SK-N-SH (cell line): Measurements from ENCODE around the gene AKT2. TPM values are rescaled to one million over a fixed set of nuclear protein-coding genes. Genes with fewer than 3 reads are reported as not detected.

Experiments used
- CTCF ChIA-PET: fragments of 300-600, 350-600 bp; formaldehyde crosslinking; extraction: SDS; loops from one replicate; lab custom pipeline; 2021; lab: Yijun Ruan, JAX
- POLR2A ChIA-PET: fragments of 350-600 bp; sonication (Branson Sonifier 250); formaldehyde crosslinking; extraction: SDS; loops from one replicate; lab custom pipeline; 2020; ENCODE audit warnings: antibody characterized with exemption, inconsistent platforms; lab: Yijun Ruan, JAX
- DNase-seq: peaks from one replicate; pipeline ENCODE4 v3.0.0; 2012
- H2AFZ ChIP-seq: fragments of 200-600 bp; sonication (generic); 2 replicates; pipeline ENCODE4 v1.8.1; 2016; ENCODE audit warnings: antibody characterized with exemption, mild to moderate bottlenecking, low read depth
- H3F3A ChIP-seq: fragments of 200-600 bp; sonication (generic); replicated peaks from 2 replicates; pipeline ENCODE3; 2016; ENCODE audit warnings: antibody characterized with exemption, mild to moderate bottlenecking; ENCODE audit not compliant: insufficient read depth
- H3K27ac ChIP-seq, 2 experiments: fragments of 200-500 bp in 1 of 2; fragments of 200-600 bp in 1 of 2; sonication (Bioruptor generic) in 1 of 2; sonication (generic), shearing (Covaris generic) in 1 of 2; 2 replicates each; pipeline versions ENCODE4 v1.5.1 to v1.6.1; 2014 to 2016; ENCODE audit warnings: low read depth in 2 of 2, inconsistent platforms in 1 of 2, low read length in 1 of 2, mild to moderate bottlenecking in 1 of 2, mixed read lengths in 1 of 2
- H3K27me3 ChIP-seq: fragments of 200-600 bp; sonication (generic), shearing (Covaris generic); 2 replicates; pipeline ENCODE4 v1.6.1; 2016; ENCODE audit warnings: mixed run types; ENCODE audit not compliant: insufficient read depth
- H3K36me3 ChIP-seq, 2 experiments: fragments of 200-500 bp in 1 of 2; fragments of 200-600 bp in 1 of 2; sonication (Bioruptor generic) in 1 of 2; sonication (generic) in 1 of 2; replicated peaks in 1 of 2; 2 replicates each; pipeline versions ENCODE3 to v1.5.1; 2014 to 2016; ENCODE audit warnings: low read length in 1 of 2, mild to moderate bottlenecking in 1 of 2; ENCODE audit not compliant: insufficient read depth in 2 of 2, control insufficient read depth in 1 of 2
- H3K4me1 ChIP-seq, 2 experiments: fragments of 200-500 bp in 1 of 2; fragments of 200-600 bp in 1 of 2; sonication (Bioruptor generic) in 1 of 2; sonication (generic), shearing (Covaris generic) in 1 of 2; 2 replicates each; pipeline versions ENCODE4 v1.5.1 to v1.6.1; 2014 to 2016; ENCODE audit warnings: low read depth in 1 of 2, low read length in 1 of 2, mixed run types in 1 of 2; ENCODE audit not compliant: insufficient read depth in 2 of 2, control insufficient read depth in 1 of 2
- H3K4me2 ChIP-seq: fragments of 200-600 bp; sonication (generic), shearing (Covaris generic); 2 replicates; pipeline ENCODE4 v1.6.1; 2017; ENCODE audit warnings: mixed run types
- H3K4me3 ChIP-seq, 2 experiments: fragments of 200-500 bp in 1 of 2; fragments of 200-600 bp in 1 of 2; sonication (Bioruptor generic) in 1 of 2; sonication (generic), shearing (Covaris generic) in 1 of 2; 2 replicates each; pipeline versions ENCODE4 v1.5.1 to v1.8.1; 2014 to 2016; ENCODE audit warnings: low read depth in 2 of 2, inconsistent platforms in 1 of 2, low read length in 1 of 2, mild to moderate bottlenecking in 1 of 2, mixed read lengths in 1 of 2, moderate library complexity in 1 of 2
- H3K79me2 ChIP-seq: fragments of 200-600 bp; sonication (generic); 2 replicates; pipeline ENCODE4 v1.8.1; 2017; ENCODE audit warnings: mild to moderate bottlenecking; ENCODE audit not compliant: insufficient read depth
- H3K9ac ChIP-seq: fragments of 200-600 bp; sonication (generic); 2 replicates; pipeline ENCODE4 v1.6.1; 2017; ENCODE audit warnings: mixed run types
- H3K9me2 ChIP-seq: fragments of 200-600 bp; sonication (generic); 2 replicates; pipeline ENCODE4 v1.6.1; 2017; ENCODE audit warnings: mixed run types
- H3K9me3 ChIP-seq: fragments of 200-600 bp; sonication (generic); 2 replicates; pipeline ENCODE4 v1.6.1; 2017; ENCODE audit warnings: mixed run types, mild to moderate bottlenecking, moderate library complexity
- H4K20me1 ChIP-seq: fragments of 200-600 bp; sonication (generic); 2 replicates; pipeline ENCODE4 v1.6.1; 2017; ENCODE audit warnings: mild to moderate bottlenecking, mixed run types; ENCODE audit not compliant: insufficient read depth
- CHD2 ChIP-seq: fragments of 150-350 bp; IDR thresholded peaks from 2 replicates; pipeline ENCODE4 v1.6.1; 2018; ENCODE audit warnings: low read length; ENCODE audit not compliant: partially characterized antibody
- ELF1 ChIP-seq: IDR thresholded peaks from 2 replicates; pipeline ENCODE4 v1.4.0; 2012
- EP300 ChIP-seq, 2 experiments: IDR thresholded peaks; 2 replicates each; pipeline versions ENCODE4 v1.4.0 to v1.6.1; 2012; ENCODE audit warnings: borderline replicate concordance in 1 of 2, low read depth in 1 of 2, low read length in 1 of 2
- EZH2phosphoT487 ChIP-seq: fragments of 200-600 bp; sonication (generic); IDR thresholded peaks from 2 replicates; pipeline ENCODE4 v1.6.1; 2017; ENCODE audit warnings: low read depth, mixed run types, mild to moderate bottlenecking, antibody characterized with exemption, moderate library complexity, borderline replicate concordance
- FOSL2 ChIP-seq: IDR thresholded peaks from 2 replicates; pipeline ENCODE4 v1.4.0; 2012; ENCODE audit warnings: low read depth, mild to moderate bottlenecking, moderate library complexity, borderline replicate concordance
- FOXJ3 ChIP-seq: sonication (generic); formaldehyde crosslinking; IDR thresholded peaks from 2 replicates; pipeline ENCODE4 v1.5.1; 2020; ENCODE audit warnings: mild to moderate bottlenecking, missing genetic modification reagents
- FOXM1 ChIP-seq: IDR thresholded peaks from 2 replicates; pipeline ENCODE4 v1.4.0; 2012; ENCODE audit warnings: low read depth, mild to moderate bottlenecking
- GABPA ChIP-seq: IDR thresholded peaks from 2 replicates; pipeline ENCODE4 v1.4.0; 2012; ENCODE audit warnings: low read depth, mild to moderate bottlenecking
- GATA2 ChIP-seq: sonication (generic); formaldehyde crosslinking; IDR thresholded peaks from 2 replicates; pipeline ENCODE4 v1.5.0; 2020; ENCODE audit warnings: mild to moderate bottlenecking, missing genetic modification reagents
- IRF3 ChIP-seq: fragments of 150-350 bp; IDR thresholded peaks from 2 replicates; pipeline ENCODE4 v1.6.1; 2016; ENCODE audit warnings: mild to moderate bottlenecking, low read depth, low read length
- JUND ChIP-seq: IDR thresholded peaks from 2 replicates; pipeline ENCODE4 v1.4.0; 2012
- MAX ChIP-seq: IDR thresholded peaks from 2 replicates; pipeline ENCODE4 v1.4.0; 2012; ENCODE audit warnings: low read depth
- MEF2A ChIP-seq: IDR thresholded peaks from 2 replicates; pipeline ENCODE4 v1.4.0; 2012; ENCODE audit warnings: low read depth, borderline replicate concordance
- MXI1 ChIP-seq: IDR thresholded peaks from 2 replicates; pipeline ENCODE4 v1.6.1; 2012; ENCODE audit warnings: mild to moderate bottlenecking, low read depth, low read length, improper control_type of control experiment
- NRF1 ChIP-seq: IDR thresholded peaks from 2 replicates; pipeline ENCODE4 v1.6.1; 2012; ENCODE audit warnings: low read depth, mild to moderate bottlenecking, low read length
- PBX3 ChIP-seq: IDR thresholded peaks from 2 replicates; pipeline ENCODE4; 2012
- POLR2AphosphoS5 ChIP-seq: IDR thresholded peaks from 2 replicates; pipeline ENCODE4 v1.6.1; 2012; ENCODE audit warnings: low read depth, low read length
- RAD21 ChIP-seq: IDR thresholded peaks from 2 replicates; pipeline ENCODE4 v1.6.1; 2012; ENCODE audit warnings: mild to moderate bottlenecking, low read length
- RCOR1 ChIP-seq: fragments of 150-350 bp; IDR thresholded peaks from 2 replicates; pipeline ENCODE4 v1.6.1; 2017; ENCODE audit warnings: antibody characterized with exemption, low read length
- SIN3A ChIP-seq: IDR thresholded peaks from 2 replicates; pipeline ENCODE4 v1.6.1; 2012; ENCODE audit warnings: low read depth, mild to moderate bottlenecking, low read length, moderate library complexity, borderline replicate concordance
- SMC3 ChIP-seq: IDR thresholded peaks from 2 replicates; pipeline ENCODE4 v1.6.1; 2012; ENCODE audit warnings: low read depth, low read length, improper control_type of control experiment
- YY1 ChIP-seq: IDR thresholded peaks from 2 replicates; pipeline ENCODE4 v1.4.0; 2012; ENCODE audit warnings: low read depth, mild to moderate bottlenecking
- WGBS: methylation state at CpG from one replicate; pipeline ENCODE4 v1.1.6; 2017; ENCODE audit warnings: low lambda C conversion rate; 5-methylcytosine and 5-hydroxymethylcytosine counted together
- polyA plus RNA-seq, 3 experiments: library from polyadenylated mRNA; depleted of rRNA; stranded (reverse); fragments of >200 nt; gene quantifications; 2 replicates each; pipeline ENCODE4 v1.2.3, GENCODE V29; 2012

The AKT2 gene
- polyA plus RNA-seq, 1 of the 3 experiments (the other 2 are of a cell fraction), result 99.8 TPM

- Histone ChIP-seq H3F3A (peaks cover 3% of the 10 kb centered on the region), H3K4me3 (no peak overlapping the region), H2AFZ (no peak overlapping the region), H3K27me3 (no peaks in the 10 kb centered on the region), H3K4me2 (no peak overlapping the region), H3K27ac (no peak overlapping the region), H3K4me1 (no peaks in the 10 kb centered on the region; a peak in 1 of 4 replicates), H3K36me3 (peaks cover 0 to 8% of the 10 kb centered on the region in 2 experiments), H3K9ac (no peak overlapping the region), H3K9me2 (no peaks in the 10 kb centered on the region), H3K9me3 (no peaks in the 10 kb centered on the region), H3K79me2 (peaks cover 51% of the 10 kb centered on the region), H4K20me1 (peaks cover 21% of the 10 kb centered on the region)
- DNase-seq, result no peak
- WGBS, result 90% methylated on average over 2 of the region's 3 CpGs
- POLR2A ChIA-PET, result no interaction called here
- no peak for TF ChIP-seq FOXJ3
- no peak for TF ChIP-seq GATA2 (CRISPR knock-in tag)
- no peak for TF ChIP-seq MXI1
- no peak for TF ChIP-seq PBX3
- TF ChIP-seq EZH2phosphoT487, result no peak
- no peak for TF ChIP-seq FOSL2
- TF ChIP-seq FOXM1, result no peak
- TF ChIP-seq IRF3, result no peak
- no peak for TF ChIP-seq NRF1
- TF ChIP-seq CHD2, result no peak
- no peak for TF ChIP-seq JUND
- CTCF ChIA-PET, result no interaction called here
Measured at GRCh38 chr19:40262422-40262821, 22.7 kb downstream of the AKT2 start.

GRCh38 chr19:40261631-40262030 lies 23.5 kb downstream of the AKT2 start:
- Histone ChIP-seq H3K79me2 (peaks cover 49% of the 10 kb centered on the region), H4K20me1 (peaks cover 24% of the 10 kb centered on the region), H3K9ac (no peak overlapping the region), H3K36me3 (peaks cover 0 to 12% of the 10 kb centered on the region in 2 experiments), H3K27me3 (no peaks in the 10 kb centered on the region), H3K27ac (no peak overlapping the region), H3K9me2 (no peaks in the 10 kb centered on the region), H2AFZ (no peak overlapping the region), H3K4me1 (no peaks in the 10 kb centered on the region; a peak in 1 of 4 replicates), H3K4me3 (no peak overlapping the region), H3F3A (peaks cover 3% of the 10 kb centered on the region), H3K9me3 (no peaks in the 10 kb centered on the region), H3K4me2 (no peak overlapping the region)
- DNase-seq, result no peak
- POLR2A ChIA-PET, result no interaction called here
- TF ChIP-seq MAX (no peak), YY1 (no peak), NRF1 (no peak), SIN3A (no peak), MXI1 (no peak), JUND (no peak), GABPA (no peak), MEF2A (no peak), SMC3 (no peak), RAD21 (no peak), FOXJ3 (no peak), ELF1 (no peak), POLR2AphosphoS5 (no peak), EP300 (IDR thresholded peaks at IDR 0.05; ENCODE audit: borderline replicate concordance in 1 of 2, low read depth in 1 of 2, low read length in 1 of 2) (no peak), IRF3 (no peak), RCOR1 (no peak)
- 91% methylated on average over 8 of the region's 8 CpGs for WGBS
- CTCF ChIA-PET, result interaction anchor here (0.9 kb wide), 1 partner anchor 15 kb away, joined by 3 read pairs; no protein-coding TSS in a partner anchor
